ENCODE data around the gene CLGN.

DNA sequence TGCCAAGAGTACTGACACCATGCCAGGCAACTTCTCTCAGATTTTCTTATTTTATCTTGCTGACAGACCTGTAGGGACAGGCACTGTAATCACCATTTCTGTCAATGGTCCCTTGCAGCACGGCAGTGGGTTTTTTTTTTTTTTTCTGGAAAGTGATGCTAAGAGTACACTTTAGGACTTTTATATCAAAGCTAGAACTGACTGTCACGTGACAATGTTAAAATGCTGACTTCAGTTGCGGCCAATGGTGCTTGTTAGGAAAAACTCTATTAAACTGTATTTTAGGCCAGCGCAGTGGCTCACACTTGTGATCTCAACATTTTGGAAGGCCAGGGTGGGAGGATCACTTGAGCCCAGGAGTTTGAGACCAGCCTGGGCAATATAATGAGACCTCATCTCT is 66.3 kb downstream of the CLGN start:
- TF ChIP-seq TAF1 (CRISPR knock-in tag; IDR thresholded peaks at IDR 0.05) = no peak
- no peak for TF ChIP-seq HNRNPK (IDR thresholded peaks at IDR 0.05; ENCODE audit: low read depth, low read length, poor library complexity, severe bottlenecking)
- TF ChIP-seq KDM5A (IDR thresholded peaks at IDR 0.05; ENCODE audit: borderline replicate concordance, low read length) = no peak
- no peak for TF ChIP-seq ZNF337 (CRISPR knock-in tag; IDR thresholded peaks at IDR 0.05; ENCODE audit: borderline replicate concordance, low read depth)
- TF ChIP-seq, protein P1, sequence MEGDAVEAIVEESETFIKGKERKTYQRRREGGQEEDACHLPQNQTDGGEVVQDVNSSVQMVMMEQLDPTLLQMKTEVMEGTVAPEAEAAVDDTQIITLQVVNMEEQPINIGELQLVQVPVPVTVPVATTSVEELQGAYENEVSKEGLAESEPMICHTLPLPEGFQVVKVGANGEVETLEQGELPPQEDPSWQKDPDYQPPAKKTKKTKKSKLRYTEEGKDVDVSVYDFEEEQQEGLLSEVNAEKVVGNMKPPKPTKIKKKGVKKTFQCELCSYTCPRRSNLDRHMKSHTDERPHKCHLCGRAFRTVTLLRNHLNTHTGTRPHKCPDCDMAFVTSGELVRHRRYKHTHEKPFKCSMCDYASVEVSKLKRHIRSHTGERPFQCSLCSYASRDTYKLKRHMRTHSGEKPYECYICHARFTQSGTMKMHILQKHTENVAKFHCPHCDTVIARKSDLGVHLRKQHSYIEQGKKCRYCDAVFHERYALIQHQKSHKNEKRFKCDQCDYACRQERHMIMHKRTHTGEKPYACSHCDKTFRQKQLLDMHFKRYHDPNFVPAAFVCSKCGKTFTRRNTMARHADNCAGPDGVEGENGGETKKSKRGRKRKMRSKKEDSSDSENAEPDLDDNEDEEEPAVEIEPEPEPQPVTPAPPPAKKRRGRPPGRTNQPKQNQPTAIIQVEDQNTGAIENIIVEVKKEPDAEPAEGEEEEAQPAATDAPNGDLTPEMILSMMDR (CRISPR knock-in tag; IDR thresholded peaks at IDR 0.05) = no peak
- TF ChIP-seq NR2C2 (CRISPR knock-in tag; IDR thresholded peaks at IDR 0.05; ENCODE audit: borderline replicate concordance) = no peak
- no peak for TF ChIP-seq ETV6 (CRISPR knock-in tag; conservative IDR thresholded peaks at IDR 0.05)
